Effector memory CD4-positive, alpha-beta T cell (primary cell): ENCODE results near the gene MEGF11.
A peak's percentile ranks its signal among the peaks of the same experiment; 100 is the strongest.

Source experiments
- DNase-seq, 3 donors: peaks; one replicate each; pipeline ENCODE4 v3.0.0-alpha.2; 2020
- H3K27ac ChIP-seq: 2 replicates; pipeline ENCODE4 v1.7.0; 2013; ENCODE audit warnings: mild to moderate bottlenecking, low read length, moderate library complexity; ENCODE audit not compliant: insufficient read depth, poor library complexity, severe bottlenecking
- H3K27me3 ChIP-seq: replicated peaks from 2 replicates; pipeline ENCODE4 v1.7.0; 2013; ENCODE audit warnings: mild to moderate bottlenecking, low read length; ENCODE audit not compliant: insufficient read depth, control insufficient read depth, poor library complexity, severe bottlenecking
- H3K36me3 ChIP-seq: 2 replicates; pipeline ENCODE4 v1.7.0; 2013; ENCODE audit warnings: mild to moderate bottlenecking, low read length, moderate library complexity; ENCODE audit not compliant: control insufficient read depth, insufficient read depth
- H3K4me1 ChIP-seq: 2 replicates; pipeline ENCODE4 v1.7.0; 2013; ENCODE audit warnings: low read length, mild to moderate bottlenecking; ENCODE audit not compliant: control insufficient read depth, insufficient read depth, poor library complexity, severe bottlenecking
- H3K4me3 ChIP-seq: 2 replicates; pipeline ENCODE4 v1.7.0; 2013; ENCODE audit warnings: low read length, low read depth, mild to moderate bottlenecking; ENCODE audit not compliant: insufficient read depth, poor library complexity, severe bottlenecking
- H3K9me3 ChIP-seq: 2 replicates; pipeline ENCODE4 v1.7.0; 2013; ENCODE audit warnings: mild to moderate bottlenecking, low read length, moderate library complexity; ENCODE audit not compliant: control insufficient read depth
- total RNA-seq, 3 donors: gene quantifications; one replicate each; lab custom pipeline; 2026; lab: John Stamatoyannopoulos, UW

MEGF11 gene
- total RNA-seq: 0 reads per million in 3 donors

DNA sequence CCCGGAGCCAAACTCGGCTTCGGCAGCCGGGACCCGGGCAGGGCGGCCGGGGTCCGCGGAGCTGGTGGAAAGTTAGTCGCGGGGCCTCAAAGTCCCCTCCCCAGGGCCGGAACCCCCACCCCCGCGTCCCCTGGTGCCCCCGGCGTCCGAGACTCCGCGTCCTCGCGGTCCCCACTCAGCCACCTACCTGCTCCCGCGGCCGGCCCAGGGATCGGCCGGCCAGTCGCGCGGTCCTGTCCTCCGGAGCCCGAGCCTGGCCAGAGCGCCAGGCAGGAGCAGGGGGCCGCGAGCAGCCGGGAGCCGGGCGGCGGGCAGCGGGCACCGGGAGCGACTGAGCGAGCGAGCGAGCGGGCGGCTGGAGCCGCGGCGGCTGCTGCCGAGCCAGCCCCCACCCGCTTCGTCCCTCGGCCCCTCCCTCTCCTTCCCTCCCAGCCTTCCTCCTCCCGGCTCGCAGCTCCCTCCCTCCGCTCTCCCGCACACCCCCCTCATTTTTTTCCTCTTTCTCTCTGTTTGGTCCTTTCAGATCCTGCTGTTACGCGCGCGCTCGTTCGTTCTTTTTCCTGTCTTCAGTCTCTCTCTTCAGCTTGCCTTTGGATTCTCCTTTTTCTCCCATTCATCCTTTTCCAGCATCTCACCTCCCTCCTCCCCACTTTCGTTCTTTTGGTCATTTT, at the start of gene MEGF11:
Gene MEGF11, minus strand, starts transcription at position 333 of the 671 bp plus-strand sequence. CDS start 125,347 bp downstream, outside the sequence.
- no peaks in the 10 kb centered on the region for H3K36me3 ChIP-seq
- H3K27ac ChIP-seq: no peak within 1 kb of the TSS
- peaks cover 39% of the 10 kb centered on the region for H3K27me3 ChIP-seq

DNA sequence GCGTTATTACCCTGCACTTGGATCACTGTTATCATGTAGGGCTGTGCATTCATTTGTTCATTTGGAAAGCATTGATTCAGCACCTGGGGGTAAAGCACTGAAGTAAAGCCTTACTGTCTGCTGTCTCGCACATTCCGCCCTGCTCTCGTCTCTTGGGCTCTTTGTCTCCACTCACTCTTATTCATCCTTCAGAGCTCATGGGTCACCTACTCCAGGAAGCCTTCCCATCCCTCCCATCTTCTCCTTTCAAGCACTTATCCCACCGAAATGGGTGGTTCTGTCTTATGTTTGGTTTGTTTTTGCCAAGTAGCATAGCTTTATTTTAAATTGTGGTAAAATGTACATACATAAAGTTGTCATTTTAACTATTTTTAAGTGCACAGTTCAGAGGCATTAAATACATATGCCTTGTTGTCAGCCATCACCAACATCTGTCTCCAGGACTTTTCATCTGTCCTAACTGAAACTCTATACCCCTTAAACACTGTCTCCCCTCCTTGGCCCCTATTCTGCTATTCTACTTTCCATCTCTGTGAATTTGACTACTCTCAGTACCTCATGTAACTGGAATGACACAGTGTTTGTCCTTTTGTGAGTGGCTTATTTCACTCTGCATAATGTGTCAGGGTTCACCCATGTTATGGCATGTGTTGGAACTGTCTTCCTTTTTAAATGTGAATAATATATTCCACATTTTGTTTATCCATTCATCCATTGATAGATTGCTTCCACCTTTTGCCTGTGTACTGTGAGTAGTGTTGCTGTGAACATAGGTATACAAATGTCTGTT, 49.1 kb upstream of the MEGF11 start:
- Histone ChIP-seq H3K9me3 (no peaks in the 10 kb centered on the region), H3K27ac (no peak overlapping the region), H3K4me3 (no peak overlapping the region), H3K27me3 (no peaks in the 10 kb centered on the region), H3K4me1 (no peaks in the 10 kb centered on the region), H3K36me3 (peaks cover 9% of the 10 kb centered on the region)
- no peak for DNase-seq

More for the DNA sequence above, at the start of gene MEGF11:
- H3K4me1 ChIP-seq: peaks cover 21% of the 10 kb centered on the region
- no peaks in the 10 kb centered on the region for H3K9me3 ChIP-seq
- peak within 1 kb of the TSS; percentile 57 for H3K4me3 ChIP-seq
- DNase-seq: no peak

DNA sequence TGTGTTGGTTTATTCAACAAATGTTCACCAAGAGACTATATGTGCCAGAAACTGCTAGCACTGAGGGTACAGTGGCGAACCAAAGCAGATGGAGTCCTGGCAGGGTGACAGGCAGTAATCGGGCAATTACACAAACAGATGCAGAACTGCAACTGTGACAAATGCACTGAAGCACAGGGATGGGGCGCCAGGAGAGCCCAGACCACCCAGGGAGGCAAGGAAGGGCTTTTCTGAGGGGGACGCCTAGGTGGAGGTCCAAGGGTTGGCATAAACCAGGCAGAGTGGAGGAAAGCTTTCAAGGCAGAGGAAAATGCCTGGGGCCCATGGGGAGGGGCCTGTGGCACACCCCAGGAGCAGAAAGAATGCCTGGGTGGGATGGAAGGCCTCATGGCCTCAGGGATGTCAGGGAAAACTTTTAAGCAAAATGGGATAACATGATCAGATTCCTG, 45.3 kb upstream of the MEGF11 start:
- H3K27ac ChIP-seq: no peak overlapping the region
- no peaks in the 10 kb centered on the region for H3K27me3 ChIP-seq
- no peaks in the 10 kb centered on the region for H3K4me1 ChIP-seq
- no peaks in the 10 kb centered on the region for H3K9me3 ChIP-seq
- peaks cover 6% of the 10 kb centered on the region for H3K36me3 ChIP-seq
- no peak for DNase-seq
- H3K4me3 ChIP-seq: no peak overlapping the region

DNA sequence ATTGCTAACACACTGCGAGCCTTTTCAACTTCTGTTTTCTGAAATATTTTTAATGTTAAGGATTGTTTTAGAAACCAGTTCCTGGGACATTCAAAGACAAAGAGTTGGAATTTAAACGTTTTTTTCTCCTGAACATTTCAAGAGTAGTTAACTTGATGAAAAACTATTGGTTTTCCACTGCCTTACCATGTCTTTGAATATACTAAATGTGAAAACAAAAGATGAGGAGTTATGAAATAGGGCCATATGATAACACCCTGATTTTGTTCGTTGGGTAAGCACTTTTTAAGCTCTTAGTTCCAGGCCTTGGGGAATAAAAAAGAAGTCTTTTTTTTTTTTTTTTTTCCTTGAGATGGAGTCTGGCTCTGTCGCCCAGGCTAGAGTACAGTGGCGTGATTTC, 42.6 kb upstream of the MEGF11 start:
- Histone ChIP-seq H3K27ac (no peak overlapping the region), H3K36me3 (no peaks in the 10 kb centered on the region), H3K27me3 (no peaks in the 10 kb centered on the region), H3K9me3 (no peaks in the 10 kb centered on the region), H3K4me1 (peaks cover 11% of the 10 kb centered on the region), H3K4me3 (no peak overlapping the region)
- DNase-seq: no peak

DNA sequence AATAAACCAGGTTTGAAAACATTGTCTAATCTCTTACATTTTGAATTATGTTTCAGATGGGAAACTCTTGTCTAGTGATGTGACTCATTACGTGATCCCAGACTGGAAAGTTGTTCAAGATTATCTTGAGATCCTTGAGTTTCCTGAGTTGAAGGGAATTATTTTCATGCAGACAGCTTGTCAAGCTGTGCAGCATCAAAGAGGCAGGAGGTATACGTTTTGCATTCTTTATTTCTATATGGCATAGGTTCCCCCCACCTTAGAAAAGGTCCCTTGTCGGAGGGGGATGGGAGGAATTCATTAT, 41.3 kb upstream of the MEGF11 start:
- no peak overlapping the region for H3K4me3 ChIP-seq
- H3K4me1 ChIP-seq: peaks cover 15% of the 10 kb centered on the region
- no peaks in the 10 kb centered on the region for H3K9me3 ChIP-seq
- H3K27ac ChIP-seq: peak overlapping the region; percentile 89
- H3K36me3 ChIP-seq: no peaks in the 10 kb centered on the region
- DNase-seq: no peak
- H3K27me3 ChIP-seq: no peaks in the 10 kb centered on the region

DNA sequence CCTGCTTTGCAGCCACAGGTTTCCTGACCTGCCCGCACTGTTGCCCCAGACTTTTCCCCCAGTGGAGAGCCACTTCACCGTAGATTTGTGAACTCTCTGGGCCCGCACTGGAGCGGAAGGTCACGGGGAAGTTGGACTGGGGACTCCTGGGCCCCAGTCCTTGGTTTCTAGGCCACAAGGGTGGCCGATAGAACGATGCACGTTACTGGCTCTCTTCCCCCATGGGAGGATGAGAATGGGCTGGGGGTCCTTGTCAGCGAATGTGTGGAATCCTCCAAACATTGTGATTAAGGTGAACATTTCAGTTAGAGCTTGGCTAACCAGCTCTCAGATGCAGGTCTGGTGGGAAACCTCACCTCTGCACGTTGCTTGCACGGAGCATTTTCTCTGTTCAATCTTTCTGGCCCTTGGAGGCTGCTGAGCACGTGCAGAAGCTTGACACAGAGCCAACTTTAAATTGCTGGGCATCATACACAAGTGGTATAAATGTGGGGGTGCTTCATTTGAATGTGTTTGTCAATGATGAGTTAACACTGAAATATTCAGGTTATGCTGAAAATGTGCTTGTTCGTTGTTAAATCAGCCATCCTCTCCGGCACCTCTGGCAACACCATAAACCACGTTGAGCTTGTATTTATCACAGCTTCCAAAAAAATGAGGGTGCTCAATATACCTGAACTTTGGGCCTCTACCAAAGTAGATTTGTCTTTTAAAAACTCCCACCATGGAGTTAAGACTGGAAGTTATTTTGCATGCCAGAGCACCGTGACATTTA, 40.8 kb upstream of the MEGF11 start:
- peak overlapping the region; percentile 67 for H3K4me3 ChIP-seq
- H3K27me3 ChIP-seq: no peaks in the 10 kb centered on the region
- H3K27ac ChIP-seq: peak overlapping the region; percentile 89
- H3K36me3 ChIP-seq: no peaks in the 10 kb centered on the region
- no peak for DNase-seq
- H3K4me1 ChIP-seq: peaks cover 15% of the 10 kb centered on the region
- H3K9me3 ChIP-seq: no peaks in the 10 kb centered on the region

DNA sequence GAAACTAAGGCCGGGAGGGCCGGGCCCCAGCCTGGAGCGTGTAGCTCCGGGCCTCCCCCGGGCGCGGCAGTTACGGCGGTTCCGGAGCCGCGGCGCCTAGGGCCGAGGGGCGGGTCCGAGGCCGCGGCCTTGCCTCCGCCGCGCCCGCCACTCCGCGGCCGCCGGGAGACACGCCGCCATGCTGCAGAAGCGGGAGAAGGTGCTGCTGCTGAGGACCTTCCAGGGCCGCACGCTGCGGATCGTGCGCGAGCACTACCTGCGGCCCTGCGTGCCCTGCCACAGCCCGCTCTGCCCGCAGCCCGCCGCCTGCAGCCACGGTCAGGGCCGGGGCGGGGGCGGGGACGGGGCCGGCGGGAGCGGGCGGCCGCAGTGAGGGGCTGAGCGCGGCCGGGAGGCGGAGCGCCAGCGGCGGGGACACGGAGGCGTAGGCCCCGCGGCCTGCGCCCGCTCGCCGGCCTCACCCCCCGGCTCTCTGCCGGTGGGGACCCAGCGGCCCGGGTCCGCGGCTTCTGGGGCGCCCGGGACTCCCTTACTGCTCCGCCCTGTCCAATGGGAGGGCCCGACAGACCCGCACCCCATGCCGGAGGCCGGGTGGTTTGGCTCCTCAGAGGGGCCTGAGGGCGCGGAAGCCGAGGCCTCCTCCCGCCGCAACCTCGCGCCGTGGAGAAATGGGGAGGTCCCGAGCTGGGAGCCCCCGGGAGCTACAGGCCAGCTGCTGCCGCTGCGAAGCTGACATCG, 40.0 kb upstream of the MEGF11 start, which contains the start of gene DIS3L:
Gene DIS3L, plus strand, starts transcription at position 150 of the 738 bp plus-strand sequence. Its CDS starts 29 bp downstream, at position 179.
- Histone ChIP-seq H3K4me3 (peak within 1 kb of the TSS; percentile 67), H3K27me3 (no peaks in the 10 kb centered on the region), H3K36me3 (no peaks in the 10 kb centered on the region), H3K4me1 (peaks cover 15% of the 10 kb centered on the region), H3K27ac (peak within 1 kb of the TSS; percentile 89), H3K9me3 (no peaks in the 10 kb centered on the region)
- peak; percentile 38 to 47 (median 44) for DNase-seq

DNA sequence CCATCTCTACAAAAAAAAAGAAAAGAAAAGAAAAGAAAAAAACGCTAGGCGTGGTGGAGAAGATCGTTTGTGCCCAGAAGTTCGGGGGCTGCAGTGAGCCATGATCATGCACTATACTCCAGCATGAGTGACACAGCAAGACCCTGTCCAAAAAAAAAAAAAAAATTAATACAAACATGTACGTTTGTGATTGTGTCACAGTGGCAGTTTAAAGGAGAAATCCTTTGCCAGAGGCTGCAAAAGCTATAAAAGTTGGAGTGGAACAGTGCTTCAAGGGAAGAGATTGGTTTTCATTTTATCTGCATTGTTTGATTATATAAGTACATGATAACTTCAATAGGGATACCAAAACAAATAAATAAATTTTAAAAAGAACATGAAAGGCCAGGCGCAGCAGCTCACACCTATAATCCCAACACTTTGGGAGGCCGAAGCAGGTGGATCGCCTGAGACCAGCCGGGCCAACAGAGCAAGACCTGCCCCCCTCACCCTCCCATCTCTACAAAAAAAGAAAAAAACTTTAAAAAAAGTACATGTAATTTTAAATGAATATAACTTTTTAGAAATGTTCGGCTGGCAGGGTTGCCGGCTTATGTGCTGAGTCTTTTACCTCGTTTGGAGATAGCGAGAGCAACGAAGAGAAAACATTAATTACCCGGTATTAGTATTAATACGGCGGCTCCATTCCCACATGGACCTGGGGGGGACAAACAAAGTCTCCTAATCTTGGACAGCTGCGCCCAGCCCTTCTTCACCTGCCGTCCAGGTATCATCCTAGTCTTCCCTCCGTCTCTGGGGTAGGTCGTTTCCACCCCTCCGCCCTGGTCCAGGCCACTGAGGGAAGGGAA, 39.2 kb upstream of the MEGF11 start:
- Histone ChIP-seq H3K4me1 (peaks cover 15% of the 10 kb centered on the region), H3K36me3 (no peaks in the 10 kb centered on the region), H3K4me3 (peak overlapping the region; percentile 67), H3K27me3 (no peaks in the 10 kb centered on the region), H3K9me3 (no peaks in the 10 kb centered on the region), H3K27ac (peak overlapping the region; percentile 89)
- no peak for DNase-seq
